A549 (cell line): ENCODE results near the gene IQCB1. TPM values are rescaled to one million over a fixed set of nuclear protein-coding genes. Genes with fewer than 3 reads are reported as not detected.

Experiments used
- ATAC-seq, 2 experiments: fragments of 200-7000 bp in 1 of 2; fragments of >200 bp in 1 of 2; cut with Nextera tagmentation in 1 of 2; cut with Tn5 transposase in 1 of 2; 3 replicates each; pipeline versions ENCODE4 v1.8.0 to v1.9.1; 2018 to 2020; ENCODE audit warnings: mild to moderate bottlenecking in 1 of 2, moderate library complexity in 1 of 2
- CTCF ChIA-PET: fragments of 300-600 bp; sonication (Branson Sonifier 250); formaldehyde crosslinking; extraction: SDS; loops from one replicate; lab custom pipeline; 2021; ENCODE audit warnings: antibody characterized with exemption, inconsistent platforms; lab: Yijun Ruan, JAX
- POLR2A ChIA-PET: fragments of 350-600 bp; formaldehyde crosslinking; extraction: SDS; loops from one replicate; lab custom pipeline; 2021; ENCODE audit warnings: antibody characterized with exemption, inconsistent platforms; lab: Yijun Ruan, JAX
- DNase-seq, 2 experiments: peaks; one replicate each; pipeline versions ENCODE4 v3.0.0 to v3.0.0-alpha.2; 2011 to 2016; ENCODE audit warnings: low read depth in 1 of 2, low spot score in 1 of 2
- FAIRE-seq: peaks from 2 replicates; lab custom pipeline; 2011; peaks lifted over from hg19 to GRCh38; lab: Jason Lieb, UNC
- H3K27ac ChIP-seq, 2 experiments: fragments of >200 bp; sonication (Bioruptor Twin); formaldehyde crosslinking; 3 replicates each; pipeline ENCODE4 v1.5.1; 2016 to 2017
- H3K4me1 ChIP-seq: fragments of >200 bp; sonication (Bioruptor Twin); formaldehyde crosslinking; 3 replicates; pipeline ENCODE4 v1.6.1; 2016
- H3K4me2 ChIP-seq: fragments of >200 bp; sonication (Bioruptor Twin); formaldehyde crosslinking; 3 replicates; pipeline ENCODE4 v1.6.1; 2016
- H3K4me3 ChIP-seq: fragments of >200 bp; sonication (Bioruptor Twin); formaldehyde crosslinking; 3 replicates; pipeline ENCODE4 v1.5.1; 2016
- H3K9me3 ChIP-seq: fragments of >200 bp; sonication (Bioruptor Twin); formaldehyde crosslinking; 3 replicates; pipeline ENCODE4 v1.6.1; 2016
- CBX2 ChIP-seq: fragments of 200-600 bp; sonication (generic); IDR thresholded peaks from 2 replicates; pipeline ENCODE4 v1.6.1; 2016; ENCODE audit warnings: low read depth, mild to moderate bottlenecking, borderline replicate concordance
- EHF ChIP-seq: fragments of 250-450 bp; sonication (Bioruptor Pico); IDR thresholded peaks from 2 replicates; pipeline ENCODE4 v1.5.0; 2020; ENCODE audit warnings: mild to moderate bottlenecking
- FOSB ChIP-seq: fragments of 250-450 bp; sonication (Bioruptor Pico); IDR thresholded peaks from 2 replicates; pipeline ENCODE4 v1.5.0; 2020; ENCODE audit warnings: mild to moderate bottlenecking, moderate library complexity
- GATA3 ChIP-seq: IDR thresholded peaks from 2 replicates; pipeline ENCODE4 v1.6.1; 2012; ENCODE audit warnings: borderline replicate concordance
- HDAC2 ChIP-seq: fragments of 200-600 bp; sonication (generic); IDR thresholded peaks from 2 replicates; pipeline ENCODE4 v1.6.1; 2016
- HEYL ChIP-seq: fragments of 250-450 bp; sonication (Bioruptor Pico); IDR thresholded peaks from 2 replicates; pipeline ENCODE4 v1.8.0; 2021; ENCODE audit warnings: mild to moderate bottlenecking, moderate library complexity
- HMGXB4 ChIP-seq: fragments of 250-450 bp; sonication (Bioruptor Pico); IDR thresholded peaks from 2 replicates; pipeline ENCODE4 v1.5.0; 2021; ENCODE audit warnings: mild to moderate bottlenecking, moderate library complexity, borderline replicate concordance
- HOXB5 ChIP-seq: fragments of 250-450 bp; sonication (Bioruptor Pico); IDR thresholded peaks from 2 replicates; pipeline ENCODE4 v1.5.0; 2020; ENCODE audit warnings: mild to moderate bottlenecking, moderate library complexity
- JUNB ChIP-seq: fragments of >200 bp; sonication (Bioruptor Twin); formaldehyde crosslinking; IDR thresholded peaks from 2 replicates; pipeline ENCODE4 v1.6.1; 2016
- MAFK ChIP-seq: fragments of 450-650 bp; IDR thresholded peaks from 2 replicates; pipeline ENCODE4 v1.6.1; 2014; ENCODE audit not compliant: partially characterized antibody
- MAZ ChIP-seq: fragments of 150-350 bp; IDR thresholded peaks from 2 replicates; pipeline ENCODE4 v1.6.1; 2014; ENCODE audit warnings: antibody characterized with exemption, low read depth, low read length, borderline replicate concordance
- NFE2L2 ChIP-seq: fragments of 150-350 bp; conservative IDR thresholded peaks from 2 replicates; pipeline ENCODE4 v1.6.1; 2014; ENCODE audit warnings: low read length
- PHF8 ChIP-seq: fragments of 200-600 bp; sonication (generic); IDR thresholded peaks from 2 replicates; pipeline ENCODE4 v1.6.1; 2016; ENCODE audit warnings: low read depth, mild to moderate bottlenecking, antibody characterized with exemption, moderate library complexity, borderline replicate concordance
- POLR2AphosphoS2 ChIP-seq: conservative IDR thresholded peaks from 2 replicates; pipeline ENCODE4 v1.6.1; 2012; ENCODE audit warnings: low read length, improper control_type of control experiment, inconsistent platforms
- RAD21 ChIP-seq, 2 experiments: fragments of >200 bp in 1 of 2; sonication (Bioruptor Twin) in 1 of 2; formaldehyde crosslinking in 1 of 2; IDR thresholded peaks in 1 of 2; conservative IDR thresholded peaks in 1 of 2; 2 replicates in 1 of 2; 3 replicates in 1 of 2; pipeline ENCODE4 v1.6.1; 2012 to 2018; ENCODE audit warnings: inconsistent platforms in 1 of 2
- RARB ChIP-seq: fragments of 250-450 bp; sonication (Bioruptor Pico); IDR thresholded peaks from 2 replicates; pipeline ENCODE4 v1.8.0; 2021; ENCODE audit warnings: mild to moderate bottlenecking, moderate library complexity
- RCOR1 ChIP-seq: fragments of 150-350 bp; IDR thresholded peaks from 2 replicates; pipeline ENCODE4 v1.6.1; 2014; ENCODE audit warnings: antibody characterized with exemption, low read length, low read depth
- RFX5 ChIP-seq: fragments of 450-650 bp; IDR thresholded peaks from 2 replicates; pipeline ENCODE4 v1.7.1; 2014; ENCODE audit warnings: antibody characterized with exemption, mild to moderate bottlenecking, moderate library complexity
- ZC3H11A ChIP-seq: fragments of 450-650 bp; IDR thresholded peaks from 2 replicates; pipeline ENCODE4 v1.6.1; 2014; ENCODE audit warnings: antibody characterized with exemption, mild to moderate bottlenecking
- WGBS: methylation state at CpG from one replicate; pipeline ENCODE4 v1.1.6; 2017; ENCODE audit errors: missing lambda C conversion rate; 5-methylcytosine and 5-hydroxymethylcytosine counted together
- polyA plus RNA-seq, 4 experiments: library from polyadenylated mRNA; depleted of rRNA in 3 of 4; stranded (reverse); fragments of >200 nt; fragmentation: RNase III in 1 of 4; extraction: RNeasy Plus Mini Kit Qiagen cat#74134 plus additional on column Dnase treatment in 1 of 4; gene quantifications; 2 replicates in 3 of 4; 3 replicates in 1 of 4; pipeline ENCODE4 v1.2.3, GENCODE V29; 2011 to 2017
- TF ChIP-seq, protein P1 (sequence below): fragments of 250-450 bp; sonication (Bioruptor Pico); IDR thresholded peaks from 2 replicates; pipeline ENCODE4 v1.5.0; 2020; ENCODE audit warnings: low read depth, mild to moderate bottlenecking, moderate library complexity
- TF ChIP-seq, protein P2 (sequence below): fragments of >200 bp; sonication (Bioruptor Twin); formaldehyde crosslinking; IDR thresholded peaks from 3 replicates; pipeline ENCODE4 v1.6.1; 2016

Gene IQCB1
- polyA plus RNA-seq, 2 of the 4 experiments (the other 2 are of a cell fraction): 22.1 to 34.3 TPM

DNA sequence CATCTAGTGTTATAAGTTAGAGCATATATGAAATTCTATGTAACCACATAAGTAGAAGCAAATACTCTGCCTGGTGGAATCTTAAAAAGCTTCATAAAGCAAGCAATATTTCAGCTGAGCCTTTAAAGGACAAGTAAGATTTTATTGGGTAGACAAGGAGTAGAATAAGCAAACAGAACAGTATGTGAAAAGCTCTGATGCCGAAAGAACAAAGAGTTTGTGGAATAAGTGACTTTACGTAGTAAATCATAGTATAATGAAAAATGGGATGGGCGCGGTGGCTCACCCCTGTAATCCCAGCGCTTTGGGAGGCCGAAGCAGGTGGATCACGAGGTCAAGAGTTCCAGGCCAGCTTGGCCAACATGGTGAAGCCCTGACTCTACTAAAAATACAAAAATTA, 10.0 kb upstream of the IQCB1 start:
- Histone ChIP-seq H3K27ac (no peak overlapping the region), H3K9me3 (no peaks in the 10 kb centered on the region), H3K4me1 (no peaks in the 10 kb centered on the region), H3K4me2 (no peak overlapping the region), H3K4me3 (no peak overlapping the region)
- DNase-seq: no peak
- FAIRE-seq: no peak
- no peak for TF ChIP-seq PHF8
- TF ChIP-seq MAZ: no peak
- TF ChIP-seq RFX5: no peak
- TF ChIP-seq HOXB5 (CRISPR knock-in tag): no peak
- no peak for TF ChIP-seq POLR2AphosphoS2
- TF ChIP-seq ZC3H11A: no peak
- TF ChIP-seq HDAC2: no peak
- TF ChIP-seq GATA3: no peak
- TF ChIP-seq FOSB: no peak
- TF ChIP-seq RCOR1: no peak
- TF ChIP-seq RAD21 (conservative IDR thresholded peaks at IDR 0.05 in 1 of 2, IDR thresholded peaks at IDR 0.05 in 1 of 2): no peak
- TF ChIP-seq, protein P1, sequence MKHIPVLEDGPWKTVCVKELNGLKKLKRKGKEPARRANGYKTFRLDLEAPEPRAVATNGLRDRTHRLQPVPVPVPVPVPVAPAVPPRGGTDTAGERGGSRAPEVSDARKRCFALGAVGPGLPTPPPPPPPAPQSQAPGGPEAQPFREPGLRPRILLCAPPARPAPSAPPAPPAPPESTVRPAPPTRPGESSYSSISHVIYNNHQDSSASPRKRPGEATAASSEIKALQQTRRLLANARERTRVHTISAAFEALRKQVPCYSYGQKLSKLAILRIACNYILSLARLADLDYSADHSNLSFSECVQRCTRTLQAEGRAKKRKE (CRISPR knock-in tag): no peak
- TF ChIP-seq, protein P2, sequence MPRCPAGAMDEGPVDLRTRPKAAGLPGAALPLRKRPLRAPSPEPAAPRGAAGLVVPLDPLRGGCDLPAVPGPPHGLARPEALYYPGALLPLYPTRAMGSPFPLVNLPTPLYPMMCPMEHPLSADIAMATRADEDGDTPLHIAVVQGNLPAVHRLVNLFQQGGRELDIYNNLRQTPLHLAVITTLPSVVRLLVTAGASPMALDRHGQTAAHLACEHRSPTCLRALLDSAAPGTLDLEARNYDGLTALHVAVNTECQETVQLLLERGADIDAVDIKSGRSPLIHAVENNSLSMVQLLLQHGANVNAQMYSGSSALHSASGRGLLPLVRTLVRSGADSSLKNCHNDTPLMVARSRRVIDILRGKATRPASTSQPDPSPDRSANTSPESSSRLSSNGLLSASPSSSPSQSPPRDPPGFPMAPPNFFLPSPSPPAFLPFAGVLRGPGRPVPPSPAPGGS: no peak
- no peak for TF ChIP-seq MAFK
- TF ChIP-seq HMGXB4 (CRISPR knock-in tag): no peak
- no peak for TF ChIP-seq CBX2
- TF ChIP-seq JUNB: no peak
- no peak for TF ChIP-seq EHF (CRISPR knock-in tag)
- POLR2A ChIA-PET: no interaction called here
- CTCF ChIA-PET: no interaction called here
- ATAC-seq: no peak
- WGBS: 87% methylated on average over 7 of the region's 7 CpGs

- POLR2A ChIA-PET: no interaction called here
- no peak for ATAC-seq
- Histone ChIP-seq H3K9me3 (no peaks in the 10 kb centered on the region), H3K4me1 (peaks cover 3% of the 10 kb centered on the region; the same call in 1 of the 3 replicates), H3K4me3 (no peak overlapping the region), H3K27ac (no peak overlapping the region), H3K4me2 (no peak overlapping the region)
- CTCF ChIA-PET: no interaction called here
- FAIRE-seq: no peak
- TF ChIP-seq, protein P2: no peak
- TF ChIP-seq PHF8 (no peak), NFE2L2 (no peak), RARB (CRISPR knock-in tag) (no peak), MAZ (no peak), HEYL (CRISPR knock-in tag) (no peak)
- DNase-seq: no peak
- 86% methylated on average over 18 of the region's 23 CpGs for WGBS
Observed at GRCh38 chr3:121839962-121840361, 5.1 kb upstream of the IQCB1 start.
